KBM-7 (cell line): ENCODE measurements around the gene ARHGDIA.
"Not testable (repeated sequence)": the region's sequence is repeated elsewhere in the genome, so short reads cannot be mapped to it uniquely, and the experiment has no call there.

ENCODE experiments used
- DNase-seq: peaks from one replicate; pipeline ENCODE4 v3.0.0-alpha.2; 2015
- in situ Hi-C: fragments of 300-500 bp; cut with MboI; formaldehyde crosslinking; loops from 2 replicates; pipeline ENCODE4 v1.14.3; 2020; ENCODE audit warnings: low sequenced_read_pairs, low pct_unique_long_range_greater_than_20kb, mixed read lengths

The ARHGDIA gene

DNA sequence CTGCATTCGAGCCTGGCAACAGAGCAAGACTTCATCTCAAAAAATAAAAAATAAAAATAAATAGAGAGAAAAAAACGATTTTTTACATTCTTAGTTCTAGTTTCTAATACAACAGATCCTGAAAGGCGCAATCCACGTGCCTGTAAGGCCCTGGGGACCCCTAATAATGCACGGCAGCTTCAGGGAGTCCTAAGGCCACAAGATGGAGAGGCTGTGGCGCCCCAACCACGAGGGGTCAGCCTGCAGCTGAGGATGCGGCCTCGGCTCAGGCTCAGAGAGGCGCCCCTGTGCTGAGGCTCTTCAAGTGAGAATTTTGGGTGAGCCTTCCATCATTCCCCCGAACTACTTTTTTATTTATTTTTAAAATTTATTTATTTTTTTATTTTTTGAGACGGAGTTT, 21.7 kb downstream of the ARHGDIA start:
- no peak for DNase-seq
- in situ Hi-C loops = no loop called here

DNA sequence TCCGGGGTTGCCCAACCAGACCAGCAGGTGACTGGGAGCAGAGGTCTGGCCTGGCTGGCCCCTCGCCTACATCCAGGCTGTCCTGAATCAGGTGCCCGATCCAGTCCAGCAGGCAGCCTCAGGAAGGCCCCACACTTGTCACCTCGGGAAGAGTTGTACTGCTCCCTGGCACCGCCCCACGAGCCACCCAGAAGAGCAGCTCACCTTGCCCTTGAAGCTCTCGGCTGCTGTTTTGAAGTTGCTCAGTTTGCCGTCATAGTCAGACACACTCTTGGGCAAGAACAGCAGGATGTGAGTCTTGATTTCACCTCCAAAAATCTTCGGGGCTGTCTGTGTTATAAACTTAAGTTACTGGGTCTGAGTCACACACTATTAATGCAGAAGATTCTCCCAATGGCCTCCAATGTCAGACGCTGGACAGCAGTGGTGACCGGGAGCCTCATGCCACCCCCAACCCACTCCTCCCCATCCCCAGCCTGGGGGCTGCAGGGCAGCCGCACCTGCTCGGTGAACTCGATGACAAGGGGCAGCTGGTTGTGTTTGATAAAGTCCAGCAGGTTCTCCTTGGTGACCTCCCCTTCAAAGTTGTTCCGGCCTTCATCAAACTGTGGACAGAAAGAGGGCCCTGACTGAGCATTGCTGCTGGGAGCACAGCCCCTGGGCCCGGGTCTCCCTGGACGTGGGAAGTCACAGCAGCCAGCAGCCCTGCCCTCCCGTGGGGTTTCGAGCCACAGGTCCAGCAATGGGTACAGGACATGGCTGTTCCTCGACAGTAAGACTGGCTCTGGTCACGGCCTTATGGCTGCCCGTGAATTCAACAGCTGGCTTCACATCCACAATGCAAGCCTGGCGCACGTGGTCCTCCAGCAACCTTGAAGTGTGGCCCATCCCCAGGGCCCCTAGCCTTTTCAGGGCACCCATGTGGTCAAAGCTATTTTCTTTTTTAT, 24.1 kb downstream of the ARHGDIA start:
- in situ Hi-C loops = no loop called here
- no peak for DNase-seq

DNA sequence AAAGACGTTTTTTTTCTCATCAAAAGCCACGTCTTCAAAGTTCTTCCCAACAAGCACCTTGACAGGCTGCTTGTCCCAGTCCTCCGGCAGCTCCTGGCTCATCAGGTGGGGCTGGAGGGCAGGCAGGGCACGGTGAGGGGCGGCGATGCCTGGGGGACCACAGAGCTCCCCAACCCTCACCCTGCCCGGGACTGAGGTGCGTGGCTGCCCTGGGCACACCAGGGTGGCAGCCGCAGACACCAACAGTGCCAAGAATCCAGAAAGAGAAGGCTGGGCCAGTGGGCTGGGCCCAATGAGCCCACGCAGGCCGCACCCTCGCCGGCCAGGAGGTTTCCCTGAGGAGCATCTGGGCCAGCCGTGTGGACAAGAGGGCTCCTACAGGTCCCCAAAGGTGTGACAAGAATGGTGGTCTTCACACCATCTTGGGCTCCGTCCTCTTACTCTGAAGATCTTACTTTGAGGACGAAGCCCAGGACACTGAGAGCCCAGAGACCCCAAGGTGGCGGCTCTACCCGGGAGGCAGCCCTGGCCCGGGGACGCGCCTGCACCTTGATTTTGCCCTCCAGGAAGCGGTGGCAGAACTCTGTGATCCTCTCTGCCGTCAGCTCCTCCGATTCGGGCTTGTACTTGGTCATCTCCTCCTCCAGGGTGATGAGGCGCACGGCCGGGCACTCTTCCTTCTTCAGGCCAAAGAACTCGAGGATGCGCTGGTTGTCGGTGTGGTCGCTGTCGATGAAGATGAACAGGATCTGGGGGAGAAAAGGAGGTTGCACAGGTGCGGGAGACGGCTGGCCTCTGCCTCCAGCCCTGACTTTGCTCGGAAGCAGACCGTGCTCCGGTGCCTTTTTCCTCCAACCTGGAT, 25.0 kb downstream of the ARHGDIA start:
- no peak for DNase-seq
- in situ Hi-C loops = no loop called here

DNA sequence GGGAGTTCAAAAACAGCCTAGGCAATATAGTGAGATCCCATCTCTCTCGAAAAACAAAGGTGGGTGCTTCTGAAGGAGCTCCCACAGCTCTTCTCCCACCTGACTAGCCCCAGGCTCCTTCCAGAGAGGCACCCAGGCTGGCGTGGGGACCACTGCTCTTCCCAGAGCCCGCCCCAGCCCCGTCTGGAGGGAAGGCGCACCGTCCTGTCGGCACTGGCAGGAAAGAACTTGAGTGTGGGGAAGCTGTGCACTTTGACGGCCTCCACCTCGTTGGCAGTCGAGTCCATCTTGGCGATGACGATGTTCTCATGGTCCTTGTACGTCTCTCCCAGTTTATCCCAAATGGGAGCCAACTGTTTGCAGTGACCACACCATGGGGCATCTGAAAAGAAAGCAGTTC, 25.8 kb downstream of the ARHGDIA start:
- in situ Hi-C loops = no loop called here

DNA sequence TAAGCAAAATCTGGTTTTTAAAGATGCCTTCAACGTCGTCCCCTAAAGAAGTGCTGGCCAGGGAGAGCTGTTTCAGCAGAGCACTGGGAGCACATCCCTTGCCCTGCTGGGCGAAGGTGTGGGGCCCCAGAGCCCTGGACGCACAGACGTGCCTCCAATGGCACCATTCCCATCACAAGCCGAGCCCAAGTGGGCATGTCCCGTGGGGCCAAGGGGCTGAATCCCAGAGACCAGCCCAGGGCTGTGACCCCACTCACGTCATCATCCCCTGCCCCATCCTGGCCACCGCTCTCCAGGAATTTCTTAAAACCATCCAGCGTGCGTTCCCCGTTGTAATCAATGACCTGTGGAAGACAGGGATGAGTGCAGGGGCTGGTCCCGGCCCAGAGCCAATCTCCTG, 26.2 kb downstream of the ARHGDIA start:
- no peak for DNase-seq
- in situ Hi-C loops = no loop called here

More for the DNA sequence above, 25.8 kb downstream of the ARHGDIA start:
- DNase-seq = no peak

DNA sequence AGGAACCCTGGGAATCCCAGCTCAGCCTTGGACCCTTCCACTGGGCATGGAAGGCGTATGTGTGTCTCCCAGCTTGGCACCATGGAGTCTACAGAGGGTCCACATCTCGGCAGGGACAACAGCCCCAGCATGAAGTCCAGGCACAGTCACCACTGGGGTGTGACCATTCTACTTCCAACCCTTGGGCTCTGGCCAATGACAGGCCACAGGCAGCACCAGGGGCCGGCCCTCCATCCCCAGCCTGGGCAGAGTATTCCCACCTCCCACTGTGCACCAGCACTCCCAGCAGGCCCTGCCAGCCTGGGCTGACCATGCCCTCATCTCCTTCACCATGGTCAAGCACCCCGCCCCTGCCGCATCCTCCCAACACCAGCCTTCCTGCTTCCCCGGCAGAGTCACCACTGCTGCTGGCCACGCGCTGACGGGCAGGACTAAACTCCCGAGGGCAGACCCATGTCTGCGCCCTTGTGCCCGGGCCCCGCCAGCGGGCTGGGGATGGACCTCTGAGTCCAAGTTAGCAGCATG, 26.7 kb downstream of the ARHGDIA start:
- in situ Hi-C loops = no loop called here
- DNase-seq = no peak

DNA sequence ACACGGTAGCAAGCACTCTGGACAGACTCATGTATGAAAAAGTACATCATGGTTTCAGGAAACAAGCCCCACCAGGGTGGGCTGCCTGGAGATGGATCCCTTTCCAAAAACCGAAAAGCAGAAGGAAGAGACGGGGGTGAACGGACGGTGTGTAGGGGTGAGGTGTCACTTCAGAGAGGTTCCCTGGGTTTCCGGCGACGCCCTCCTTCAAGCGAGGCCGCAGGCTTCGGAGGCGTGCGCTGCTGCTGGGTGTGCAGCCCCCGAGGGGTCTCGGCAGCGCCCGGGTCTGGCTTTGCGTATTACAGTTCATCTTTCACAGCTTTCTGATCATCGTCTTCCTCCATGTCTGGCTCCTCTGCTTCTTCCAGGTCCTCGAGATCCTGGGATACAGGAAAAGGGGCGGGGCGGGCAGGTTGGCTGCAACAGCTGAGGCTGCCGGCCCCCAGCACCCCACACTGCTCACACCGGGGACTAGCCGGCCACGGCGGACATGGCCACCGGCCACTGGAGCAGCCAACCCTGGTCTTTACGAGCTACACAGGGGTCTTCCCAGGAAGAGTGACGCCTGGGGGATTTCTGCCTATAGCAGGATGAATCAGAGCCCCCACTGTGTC, 27.3 kb downstream of the ARHGDIA start:
- DNase-seq = no peak
- in situ Hi-C loops = no loop called here

DNA sequence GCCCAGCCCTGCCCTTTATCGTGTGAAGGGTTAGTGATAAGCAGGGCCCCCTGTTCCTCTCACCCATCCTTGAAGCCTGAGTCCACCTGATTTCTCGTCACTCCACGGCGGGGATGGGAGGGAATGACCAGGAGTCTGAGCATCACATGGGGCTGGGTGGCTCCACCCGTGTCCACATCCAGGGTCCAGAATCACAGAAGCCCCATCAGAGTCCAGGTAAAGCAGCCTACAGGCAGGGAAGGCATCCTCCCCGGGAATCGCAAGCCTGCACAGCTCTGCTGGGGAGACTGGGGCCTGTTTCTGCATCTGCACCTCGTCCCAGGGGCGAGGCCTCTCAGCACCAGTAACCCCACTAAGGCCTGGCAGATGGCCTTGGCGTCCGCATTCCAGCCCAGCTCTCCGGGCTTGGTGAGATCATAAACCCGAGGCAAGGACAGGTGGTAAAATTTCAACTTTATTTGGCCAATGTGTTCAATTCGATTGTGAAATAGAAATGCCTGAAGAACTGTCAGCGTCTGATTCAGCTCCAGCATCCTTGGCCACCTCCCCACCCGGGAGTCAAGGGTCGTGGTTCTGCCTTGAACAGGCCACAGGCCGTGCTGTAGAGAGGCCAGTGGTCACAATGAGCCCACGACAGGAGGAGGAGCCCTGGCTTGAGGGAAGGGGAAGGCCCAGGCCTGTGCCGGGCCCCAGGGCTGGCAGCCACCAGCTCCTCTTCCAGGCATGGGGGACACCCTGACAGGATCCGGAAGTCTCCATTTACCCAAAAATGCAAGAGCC, 28.2 kb downstream of the ARHGDIA start:
- in situ Hi-C loops = no loop called here
- DNase-seq = no peak

DNA sequence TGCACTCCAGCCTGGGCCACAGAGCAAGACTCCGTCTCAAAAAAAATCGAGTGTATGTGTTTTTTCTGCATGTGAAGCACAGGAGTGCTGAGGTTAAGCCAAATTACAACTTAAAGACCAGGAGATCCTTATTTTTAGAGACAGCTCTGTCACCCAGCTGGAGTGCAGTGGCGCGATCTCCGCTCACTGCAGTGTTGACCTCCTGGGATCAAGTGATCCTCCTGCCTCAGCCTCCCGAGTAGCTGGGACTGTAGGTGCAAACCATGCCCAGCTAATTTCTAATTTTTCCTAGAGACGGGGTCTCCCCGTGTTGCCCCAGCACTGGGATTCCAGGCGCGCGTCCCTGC, 28.8 kb downstream of the ARHGDIA start:
- DNase-seq = no peak
- in situ Hi-C loops = no loop called here

DNA sequence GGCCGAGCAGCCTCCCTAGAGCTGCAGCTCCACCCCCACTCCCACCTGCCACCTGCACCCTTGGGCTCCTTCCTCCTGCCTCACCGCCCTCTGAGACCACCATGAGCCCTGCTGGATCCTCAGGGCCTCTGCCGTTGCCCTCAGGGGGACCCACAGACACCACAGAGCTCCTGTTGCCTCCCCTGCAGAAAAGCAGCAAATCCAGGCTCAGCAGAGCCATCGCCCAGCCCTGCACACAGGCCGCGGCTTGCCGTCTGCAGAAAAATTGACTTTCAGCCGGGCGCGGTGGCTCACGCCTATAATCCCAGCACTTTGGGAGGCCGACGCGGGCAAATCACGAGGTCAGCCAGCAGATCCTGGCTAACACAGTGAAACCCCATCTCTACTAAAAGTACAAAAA, 29.3 kb downstream of the ARHGDIA start:
- in situ Hi-C loops = no loop called here
- no peak for DNase-seq

DNA sequence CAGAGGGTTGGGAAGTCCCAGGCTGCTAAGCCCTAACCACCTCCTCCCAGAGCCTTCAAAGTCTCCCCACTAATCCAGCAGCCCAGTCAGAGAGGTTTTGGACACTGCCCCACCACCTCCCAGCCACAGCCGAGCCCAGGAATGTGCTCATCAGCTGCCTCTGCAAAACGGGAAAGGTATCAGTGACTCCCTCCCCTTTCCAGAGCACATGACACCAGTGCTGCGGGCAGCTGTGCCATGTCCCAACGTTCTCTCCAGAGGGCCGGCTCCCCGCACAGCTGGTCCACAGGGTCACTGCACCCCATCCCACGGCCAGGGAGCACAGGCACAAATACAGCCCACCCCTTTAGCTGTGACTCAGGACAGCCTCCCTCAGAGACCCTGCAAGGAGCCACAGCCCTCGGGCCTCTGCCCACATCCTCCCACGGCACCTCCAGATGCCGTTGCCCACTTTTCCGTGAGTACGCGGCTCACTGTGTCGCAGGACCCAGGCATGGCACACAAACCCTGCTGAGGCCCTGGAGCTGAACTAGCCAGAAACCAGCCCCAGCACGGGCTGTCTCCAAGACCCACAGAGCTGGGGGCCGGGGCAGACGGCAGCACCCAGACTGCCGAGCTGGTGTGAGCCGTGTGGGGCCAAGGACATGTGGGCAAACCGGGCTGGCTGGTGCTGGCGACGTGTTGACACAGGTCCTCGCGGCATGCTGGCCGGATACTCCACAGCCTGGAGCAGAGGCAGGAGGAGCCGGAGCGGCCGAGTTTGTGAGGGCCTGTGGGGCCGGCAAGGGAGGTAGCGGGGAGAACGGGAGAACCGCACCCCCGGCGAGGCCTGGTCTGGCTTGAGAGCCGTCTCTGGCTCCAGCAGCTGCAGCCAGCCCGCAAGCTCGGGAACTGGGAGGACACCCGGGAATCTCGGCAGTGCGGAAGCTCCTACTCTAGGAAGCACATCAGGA, 30.0 kb downstream of the ARHGDIA start:
- in situ Hi-C loops = no loop called here
- DNase-seq = no peak

DNA sequence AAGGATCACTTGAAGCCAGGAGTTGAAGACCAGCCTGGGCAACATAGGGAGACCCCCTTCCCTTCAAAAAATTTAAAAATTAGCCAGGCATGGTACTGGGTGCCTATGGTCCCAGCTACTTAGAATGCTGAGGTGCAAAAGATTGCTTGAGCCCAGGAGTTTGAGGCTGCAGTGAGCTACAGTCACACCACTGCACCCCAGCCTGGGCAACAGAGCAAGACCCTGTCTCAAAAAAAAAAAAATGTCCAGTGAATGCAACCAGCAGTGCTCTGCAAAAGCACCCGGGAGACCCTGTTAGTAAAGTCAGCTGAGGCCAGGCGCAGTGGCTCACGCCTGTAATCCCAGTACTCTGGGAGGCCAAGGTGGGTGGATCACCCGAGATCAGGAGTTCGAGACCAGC, 31.1 kb downstream of the ARHGDIA start:
- DNase-seq, in situ Hi-C loops: not testable (repeated sequence)

DNA sequence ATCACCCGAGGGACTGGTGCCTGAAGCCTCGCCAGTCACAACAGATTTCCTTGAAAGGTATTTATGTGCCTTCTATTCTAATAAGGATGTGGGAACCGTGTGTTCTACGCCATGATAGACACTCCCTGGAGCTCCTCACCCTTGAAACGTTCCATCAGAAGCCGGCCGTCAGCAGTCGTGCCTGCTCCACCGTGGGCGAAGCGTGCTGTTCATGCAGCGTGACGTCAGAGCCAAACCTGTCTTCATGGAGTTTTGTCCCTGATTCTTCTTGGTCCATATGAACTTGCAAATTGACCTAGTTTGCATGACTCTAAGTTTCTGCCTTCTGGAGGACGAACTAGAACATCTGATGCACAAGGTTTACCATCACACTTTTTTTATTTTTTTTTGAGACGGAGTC, 31.8 kb downstream of the ARHGDIA start:
- DNase-seq = no peak

DNA sequence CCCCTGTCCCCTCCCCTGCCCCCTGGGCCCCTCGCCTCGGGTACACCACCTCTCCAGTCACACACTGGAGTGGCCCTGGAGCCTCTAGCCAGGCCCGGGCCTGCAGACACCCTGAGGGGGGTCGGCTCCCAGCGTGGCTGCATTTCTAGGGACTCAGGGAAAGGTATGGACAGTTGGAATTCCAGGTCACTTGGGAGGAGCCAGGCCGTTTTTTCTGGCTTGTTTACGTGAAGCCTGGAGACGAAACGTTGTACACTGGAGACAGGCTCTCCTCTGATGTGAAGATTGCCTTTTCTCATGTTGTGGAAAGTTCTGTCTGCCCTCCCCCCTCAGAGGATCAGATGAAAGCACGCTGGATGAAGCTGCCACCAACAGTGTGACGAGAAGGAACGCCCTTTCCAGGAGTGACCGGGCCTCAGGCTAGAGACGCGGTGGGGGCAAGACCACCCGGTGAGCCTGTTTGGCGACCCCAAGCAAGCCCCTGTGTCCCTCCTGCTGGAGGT, 32.3 kb downstream of the ARHGDIA start:
- in situ Hi-C loops = no loop called here

More for the DNA sequence above, 31.8 kb downstream of the ARHGDIA start:
- in situ Hi-C loops = no loop called here

DNA sequence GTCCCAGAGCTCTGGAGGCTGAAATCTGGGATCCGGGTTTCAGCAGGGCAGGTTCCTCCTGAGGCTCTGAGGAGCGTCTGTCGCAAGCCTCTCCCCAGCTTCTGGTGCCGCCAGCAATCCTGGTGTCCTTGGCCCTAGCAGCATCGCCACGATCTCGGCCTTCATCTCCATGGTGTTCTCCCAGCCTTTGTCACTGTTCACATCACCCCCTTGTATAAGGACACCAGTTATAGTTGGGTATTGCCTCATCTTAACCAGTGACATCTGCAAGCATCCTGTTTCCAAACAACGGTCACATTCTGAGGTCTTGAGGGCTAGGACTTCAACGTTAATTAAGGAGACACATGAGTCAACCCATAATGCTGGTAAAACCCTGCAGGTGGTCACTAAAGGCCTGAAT, 33.5 kb downstream of the ARHGDIA start:
- DNase-seq = peak; percentile 52
- in situ Hi-C loops = no loop called here

More for the DNA sequence above, 32.3 kb downstream of the ARHGDIA start:
- DNase-seq = no peak

DNA sequence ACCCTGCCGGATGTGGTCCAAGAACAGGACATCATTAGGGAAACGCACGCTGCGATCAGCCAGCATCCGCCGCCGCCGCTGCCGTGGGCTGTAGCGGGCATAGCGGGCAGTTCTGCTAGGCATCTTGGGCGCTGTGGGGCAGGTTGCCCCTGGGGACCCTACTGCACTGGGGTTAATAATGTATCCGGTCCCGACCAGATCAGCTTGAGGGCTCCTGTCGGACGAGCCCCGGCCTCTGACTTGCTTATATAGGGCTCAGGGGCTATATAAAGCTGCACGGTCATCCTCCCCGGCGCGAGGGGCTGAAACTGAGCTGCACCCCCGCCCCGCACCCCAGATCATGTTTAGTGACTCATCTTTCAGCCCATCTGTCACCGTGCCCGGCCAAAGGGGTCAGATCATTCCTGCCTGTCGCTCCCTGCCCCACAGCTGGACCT, 36.3 kb downstream of the ARHGDIA start, which contains the start of gene PPP1R27:
Gene PPP1R27, minus strand, starts transcription at position 220 of the 437 bp plus-strand sequence. Its CDS starts 97 bp downstream, at position 123.
- in situ Hi-C loops = no loop called here
- DNase-seq = no peak
